GM12801 (cell line): ENCODE data around the gene ZNF674.

Experiments
- TF ChIP-seq, protein P1 (sequence below): IDR thresholded peaks from one replicate; pipeline ENCODE4 v1.5.1; 2011; ENCODE audit warnings: control low read depth; ENCODE audit not compliant: insufficient read length; ENCODE audit errors: extremely low read depth

ZNF674 gene

DNA sequence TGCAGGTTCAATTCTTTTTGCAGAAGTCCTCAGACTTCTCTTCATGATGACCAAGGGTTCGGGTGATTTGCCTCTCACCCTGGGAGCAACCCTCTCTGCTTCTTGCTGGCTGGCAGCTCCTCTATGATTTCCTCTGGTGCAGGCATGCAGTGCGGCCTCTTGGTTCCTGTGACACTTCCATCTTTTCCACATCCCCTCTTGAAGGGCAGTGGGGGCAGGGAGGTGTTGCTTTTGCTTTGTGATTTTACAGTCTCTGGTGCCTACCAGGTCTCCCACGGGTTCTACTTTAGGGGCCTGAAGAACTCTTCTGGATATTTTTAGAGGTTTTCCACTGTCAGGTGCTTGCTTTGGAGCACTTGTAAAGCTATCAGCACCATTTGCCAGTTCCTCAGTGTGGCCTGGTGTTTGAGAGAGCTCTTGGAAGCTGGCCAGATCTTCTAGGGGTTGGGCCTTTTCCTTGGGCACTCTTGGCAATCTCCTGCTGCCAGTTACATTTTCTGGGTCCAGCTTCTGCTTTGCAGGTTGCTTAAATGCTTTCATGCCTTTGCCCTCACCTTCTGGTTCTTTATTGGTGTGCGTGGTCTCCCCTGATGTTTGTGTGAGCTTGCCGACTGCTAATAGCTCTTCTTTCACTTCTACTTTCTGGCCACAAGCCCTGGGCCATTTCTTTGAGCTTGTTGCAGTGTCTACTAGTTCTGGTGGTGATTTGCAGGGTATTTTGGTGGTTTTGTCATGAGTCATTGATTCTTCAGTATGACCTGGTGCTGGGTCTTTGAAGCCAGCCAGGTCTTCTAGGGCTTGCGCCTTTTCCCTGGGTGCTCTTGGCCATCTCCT lies 16.8 kb upstream of the ZNF674 start:
- TF ChIP-seq, protein P1, sequence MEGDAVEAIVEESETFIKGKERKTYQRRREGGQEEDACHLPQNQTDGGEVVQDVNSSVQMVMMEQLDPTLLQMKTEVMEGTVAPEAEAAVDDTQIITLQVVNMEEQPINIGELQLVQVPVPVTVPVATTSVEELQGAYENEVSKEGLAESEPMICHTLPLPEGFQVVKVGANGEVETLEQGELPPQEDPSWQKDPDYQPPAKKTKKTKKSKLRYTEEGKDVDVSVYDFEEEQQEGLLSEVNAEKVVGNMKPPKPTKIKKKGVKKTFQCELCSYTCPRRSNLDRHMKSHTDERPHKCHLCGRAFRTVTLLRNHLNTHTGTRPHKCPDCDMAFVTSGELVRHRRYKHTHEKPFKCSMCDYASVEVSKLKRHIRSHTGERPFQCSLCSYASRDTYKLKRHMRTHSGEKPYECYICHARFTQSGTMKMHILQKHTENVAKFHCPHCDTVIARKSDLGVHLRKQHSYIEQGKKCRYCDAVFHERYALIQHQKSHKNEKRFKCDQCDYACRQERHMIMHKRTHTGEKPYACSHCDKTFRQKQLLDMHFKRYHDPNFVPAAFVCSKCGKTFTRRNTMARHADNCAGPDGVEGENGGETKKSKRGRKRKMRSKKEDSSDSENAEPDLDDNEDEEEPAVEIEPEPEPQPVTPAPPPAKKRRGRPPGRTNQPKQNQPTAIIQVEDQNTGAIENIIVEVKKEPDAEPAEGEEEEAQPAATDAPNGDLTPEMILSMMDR, result no peak

DNA sequence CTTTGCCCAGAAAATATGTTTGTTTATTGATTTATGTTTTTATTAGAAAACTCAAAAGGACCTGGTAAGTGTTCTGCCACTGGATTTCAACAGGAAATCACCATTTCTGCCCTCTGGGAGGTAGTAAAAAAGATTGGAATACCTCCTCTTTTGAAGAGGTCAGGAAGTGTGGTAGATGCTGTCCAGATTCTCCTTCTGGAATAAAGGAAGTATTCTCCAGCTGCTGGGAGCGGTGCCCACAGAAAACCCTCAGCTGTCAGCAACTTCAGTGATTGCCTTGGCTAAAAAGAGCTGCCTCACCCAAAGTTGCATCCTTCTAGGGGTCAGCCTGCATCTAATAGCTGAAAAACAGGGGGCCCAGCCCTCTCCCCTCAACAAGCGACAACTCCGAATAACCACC lies 13.8 kb upstream of the ZNF674 start:
- TF ChIP-seq, protein P1, result no peak

DNA sequence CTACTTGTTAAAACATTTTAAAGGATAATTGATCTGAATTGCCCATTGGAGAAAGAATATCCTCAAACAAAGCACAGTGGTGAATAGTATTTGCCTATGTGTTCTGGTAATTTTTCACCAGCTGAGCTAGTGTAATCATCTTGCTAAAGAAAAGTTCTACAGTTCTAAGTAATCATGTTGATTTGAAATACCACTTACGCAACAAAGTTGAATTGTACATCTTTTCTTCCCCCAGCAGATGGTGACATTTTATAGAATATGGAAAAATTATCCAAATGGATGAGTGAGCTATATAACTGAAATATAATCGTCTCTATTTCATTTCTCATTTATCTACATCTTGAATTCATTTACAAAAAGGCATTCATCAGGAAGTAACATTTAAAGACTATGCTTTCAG lies 9.7 kb upstream of the ZNF674 start:
- TF ChIP-seq, protein P1, result no peak

DNA sequence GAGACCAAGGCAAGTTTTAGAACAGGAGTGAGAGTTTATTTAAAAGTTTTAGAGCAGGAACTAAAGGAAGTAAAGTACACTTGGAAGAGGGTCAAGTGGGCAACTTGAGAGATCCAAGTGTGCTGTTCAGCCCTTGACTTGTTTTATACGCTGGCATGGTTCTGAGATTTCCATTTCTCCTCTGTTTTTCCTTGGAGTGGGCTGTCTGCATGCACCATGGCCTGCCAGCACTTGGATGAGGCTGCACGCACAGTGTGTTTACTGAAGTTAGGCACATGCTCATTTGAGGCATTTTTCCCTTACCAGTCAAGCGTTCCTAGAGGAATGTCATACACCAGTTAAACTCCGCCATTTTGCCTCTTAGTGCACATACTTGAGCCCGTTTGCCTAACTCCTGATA lies 8.7 kb upstream of the ZNF674 start:
- TF ChIP-seq, protein P1, result no peak

DNA sequence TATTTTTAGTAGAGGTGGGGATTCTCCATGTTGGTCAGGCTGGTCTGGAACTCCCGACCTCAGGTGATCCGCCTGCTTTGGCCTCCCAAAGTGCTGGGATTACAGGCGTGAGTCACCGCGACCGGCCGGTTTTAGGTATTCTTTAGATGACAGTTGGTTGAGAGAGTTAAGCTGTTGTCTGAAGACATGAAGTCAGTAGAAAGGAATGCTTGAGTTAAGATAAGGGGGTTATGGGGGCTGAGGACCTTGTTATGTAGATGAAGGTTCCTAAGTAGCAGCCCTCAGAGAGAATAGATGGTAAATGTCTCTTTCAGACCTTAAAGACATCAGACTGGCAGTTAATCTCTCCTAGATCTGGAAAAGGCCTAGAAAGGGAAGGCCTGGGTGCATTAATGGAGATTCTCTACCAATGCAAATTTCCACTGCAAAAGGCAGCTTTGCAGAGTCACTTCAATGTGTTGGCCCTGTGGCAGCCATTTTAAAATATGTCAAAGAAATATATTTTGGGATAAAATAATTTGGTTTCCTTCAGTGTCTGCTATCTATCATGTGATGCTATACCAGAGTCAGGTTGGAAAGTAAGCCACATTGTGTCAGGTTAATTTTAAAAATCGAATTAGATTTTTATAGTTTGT lies 6.4 kb upstream of the ZNF674 start:
- TF ChIP-seq, protein P1, result no peak

DNA sequence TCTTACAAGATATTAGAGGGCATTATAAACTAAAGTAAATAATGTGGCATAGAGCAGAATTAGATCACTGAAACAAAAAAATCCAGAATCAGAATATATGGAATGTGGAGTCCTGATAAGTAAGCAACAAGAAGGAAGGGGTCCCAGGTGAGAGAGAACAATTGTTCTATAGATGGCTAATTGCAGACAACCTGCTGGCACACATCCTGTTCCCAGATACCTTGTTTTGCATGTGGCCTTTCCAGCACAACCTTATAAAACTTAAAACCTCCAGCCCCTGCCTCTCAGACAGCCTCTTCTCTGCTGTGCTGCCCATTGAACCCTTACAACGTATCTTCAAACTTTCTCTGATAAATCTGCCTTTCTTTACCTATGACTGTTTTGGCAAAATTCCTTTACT lies 4.7 kb upstream of the ZNF674 start:
- TF ChIP-seq, protein P1, result no peak

DNA sequence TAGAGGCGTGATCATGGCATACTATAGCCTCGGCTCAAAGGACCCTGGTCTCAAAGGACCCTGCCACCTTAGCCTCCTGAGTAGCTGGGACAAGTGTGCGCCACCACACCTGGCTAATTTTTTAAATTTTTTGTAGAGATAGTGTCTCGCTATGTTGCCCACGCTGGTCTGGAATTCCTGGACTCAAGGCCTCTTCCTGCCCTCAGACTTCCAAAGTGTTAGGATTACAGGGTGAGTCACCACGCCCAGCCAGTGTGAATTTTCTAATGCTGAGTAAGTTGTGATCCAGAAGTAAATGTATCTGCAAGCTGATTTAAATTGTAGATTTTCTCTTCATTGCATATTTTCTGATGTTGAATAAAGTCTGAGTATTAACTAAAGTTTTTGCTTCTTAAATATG lies 2.6 kb upstream of the ZNF674 start:
- TF ChIP-seq, protein P1, result no peak
